Activated T-helper 1 cell treated with anti-CD3 and anti-CD28 coated beads, Interleukin-12 subunit alpha, Interleukin-12 subunit beta, Interleukin-2, Interleukin-4 antibody, amounts not matched to agents 30 ng/mL and 10 ng/mL and 1 ng/mL, durations not matched to agents 14 hours and 24 hours and 36 hours (primary cell): ENCODE measurements around the gene EXOC3. TPM values are rescaled to one million over a fixed set of nuclear protein-coding genes. Genes with fewer than 3 reads are reported as not detected.
"Not testable (repeated sequence)": the region's sequence is repeated elsewhere in the genome, so short reads cannot be mapped to it uniquely, and the experiment has no call there.

ENCODE experiments used
- DNase-seq: peaks from one replicate; pipeline ENCODE4 v3.0.0; 2021; ENCODE audit warnings: low spot score
- H3K27ac Mint-ChIP-seq: one replicate; pipeline ENCODE4 v1.8.0; 2021; ENCODE audit warnings: mild to moderate bottlenecking, mixed read lengths
- H3K27me3 Mint-ChIP-seq: one replicate; pipeline ENCODE4 v1.8.0; 2022; ENCODE audit warnings: mild to moderate bottlenecking, moderate library complexity, mixed read lengths; ENCODE audit not compliant: insufficient read depth
- H3K36me3 Mint-ChIP-seq: one replicate; pipeline ENCODE4 v1.8.0; 2021; ENCODE audit warnings: low read depth, mixed read lengths
- H3K4me1 Mint-ChIP-seq: one replicate; pipeline ENCODE4 v1.8.0; 2021; ENCODE audit warnings: low read depth, mixed read lengths
- H3K4me3 Mint-ChIP-seq: one replicate; pipeline ENCODE4 v1.8.0; 2021; ENCODE audit warnings: mild to moderate bottlenecking, moderate library complexity, mixed read lengths
- H3K9me3 Mint-ChIP-seq: one replicate; pipeline ENCODE4 v1.8.0; 2021; ENCODE audit warnings: mixed read lengths
- intact Hi-C: fragments of 100-400 bp; cut with micrococcal nuclease; formaldehyde crosslinking; loops from one replicate; pipeline ENCODE4 v1.15.1; 2024
- total RNA-seq: library from RNA; stranded (reverse); gene quantifications from 2 replicates; pipeline ENCODE4 v1.2.3, GENCODE V29; 2022

EXOC3 gene
- total RNA-seq, 1 donor from 2014 or later, result 59.6 TPM

DNA sequence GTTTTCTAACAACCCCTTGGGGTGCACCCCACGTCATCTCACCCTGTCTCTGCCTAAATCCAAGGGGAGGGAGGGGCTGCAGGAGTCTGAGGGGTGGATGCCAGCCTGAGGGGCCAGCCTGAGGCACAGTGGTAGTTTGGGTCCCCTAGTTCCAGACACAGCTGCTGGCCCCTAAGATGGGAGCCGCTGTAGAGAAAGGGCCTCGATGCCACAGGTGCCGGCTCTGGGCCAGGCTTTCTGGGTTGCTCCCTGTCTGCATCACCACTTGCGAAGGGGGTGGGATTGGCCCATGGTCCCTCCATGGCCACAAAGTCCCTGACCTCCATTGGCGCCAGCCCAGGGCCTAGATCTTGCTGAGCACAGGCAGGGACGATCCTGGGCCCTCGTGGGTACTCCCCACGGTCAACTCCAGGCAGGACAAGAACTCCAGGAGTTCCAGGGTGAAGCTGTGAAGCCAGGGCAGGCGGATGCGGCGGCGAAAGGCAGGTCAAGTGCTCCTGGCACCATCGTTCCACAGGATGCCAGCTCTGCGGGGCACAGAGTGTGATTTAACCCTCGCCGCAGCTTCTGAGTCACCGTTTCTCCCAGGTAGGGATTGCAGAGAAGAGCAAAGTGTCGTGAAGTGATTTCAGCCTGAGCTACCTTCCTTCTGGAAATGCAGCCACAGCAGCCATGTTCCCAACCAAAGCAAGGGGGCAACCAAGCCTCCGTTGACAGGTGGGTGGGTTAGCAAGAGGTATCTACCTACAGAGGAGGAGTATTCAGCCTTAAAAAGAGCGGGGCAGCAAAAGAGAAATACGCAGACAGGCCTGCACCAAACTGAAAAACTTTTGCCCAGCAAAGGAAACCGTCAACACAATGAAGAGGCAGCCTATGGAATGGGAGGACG is 41.6 kb upstream of the EXOC3 start:
- no peaks in the 10 kb centered on the region for H3K9me3 Mint-ChIP-seq
- intact Hi-C loops, result no loop called here
- H3K27me3 Mint-ChIP-seq, result no peaks in the 10 kb centered on the region
- no peak overlapping the region for H3K4me3 Mint-ChIP-seq
- H3K4me1 Mint-ChIP-seq, result peaks cover 14% of the 10 kb centered on the region
- H3K27ac Mint-ChIP-seq, result no peak overlapping the region
- DNase-seq, result no peak
- peaks cover 11% of the 10 kb centered on the region for H3K36me3 Mint-ChIP-seq

- peaks cover 14% of the 10 kb centered on the region for H3K4me1 Mint-ChIP-seq
Measured at GRCh38 chr5:402219-402614, 40.8 kb upstream of the EXOC3 start.

DNA sequence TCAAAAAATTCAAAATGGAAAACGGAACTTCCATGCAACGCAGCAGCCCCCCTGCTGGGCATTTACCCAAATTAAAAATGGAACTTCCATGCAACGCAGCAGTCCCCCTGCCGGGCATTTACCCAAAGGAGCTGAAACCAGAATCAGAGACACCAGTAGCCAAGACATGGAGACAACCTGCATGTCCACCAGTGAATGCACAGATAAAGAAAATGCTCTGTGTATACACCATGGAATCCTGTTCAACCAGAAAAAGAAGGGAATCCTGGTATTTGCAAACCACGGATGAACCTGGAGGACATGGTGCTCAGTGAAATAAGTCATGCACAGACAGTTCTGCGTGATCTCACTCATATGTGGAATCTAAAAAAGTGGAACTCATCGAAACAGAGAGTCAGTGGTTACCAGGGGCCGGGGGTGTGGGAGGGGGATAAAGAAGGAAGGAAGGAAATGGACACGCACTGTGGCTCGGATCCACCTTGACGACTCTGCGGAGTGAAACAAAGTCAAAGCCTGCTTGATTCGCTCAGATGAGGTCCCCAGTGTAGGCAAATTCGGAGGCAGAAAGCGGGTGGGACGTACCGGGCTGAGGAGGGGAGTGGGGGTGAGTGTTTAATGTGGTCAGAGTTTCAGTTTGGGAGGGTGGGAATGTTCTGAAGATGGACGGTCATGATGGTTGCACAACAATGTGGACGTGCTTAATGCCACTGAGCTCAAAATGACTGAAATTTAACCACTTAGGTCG is 40.2 kb upstream of the EXOC3 start:
- no peak for DNase-seq
- Mint-ChIP-seq H3K27me3 (no peaks in the 10 kb centered on the region), H3K27ac (peak overlapping the region; percentile 19), H3K4me3 (no peak overlapping the region), H3K9me3 (no peaks in the 10 kb centered on the region), H3K4me1 (peaks cover 14% of the 10 kb centered on the region), H3K36me3 (peaks cover 11% of the 10 kb centered on the region)
- intact Hi-C loops, result no loop called here

More at GRCh38 chr5:402219-402614, 40.8 kb upstream of the EXOC3 start:
- H3K36me3 Mint-ChIP-seq, result peaks cover 11% of the 10 kb centered on the region
- H3K27me3 Mint-ChIP-seq, H3K27ac Mint-ChIP-seq, H3K4me3 Mint-ChIP-seq, intact Hi-C loops, H3K9me3 Mint-ChIP-seq, DNase-seq: not testable (repeated sequence)

- H3K27me3 Mint-ChIP-seq, result no peaks in the 10 kb centered on the region
- no peak overlapping the region for H3K27ac Mint-ChIP-seq
- H3K9me3 Mint-ChIP-seq, result no peaks in the 10 kb centered on the region
- intact Hi-C loops, result no loop called here
- peaks cover 11% of the 10 kb centered on the region for H3K36me3 Mint-ChIP-seq
- H3K4me3 Mint-ChIP-seq, result no peak overlapping the region
- no peak for DNase-seq
- H3K4me1 Mint-ChIP-seq, result peaks cover 14% of the 10 kb centered on the region
Measured at GRCh38 chr5:403995-404394, 39.0 kb upstream of the EXOC3 start.

GRCh38 chr5:404666-405241 is 38.2 kb upstream of the EXOC3 start:
- H3K9me3 Mint-ChIP-seq, result no peaks in the 10 kb centered on the region
- no peak for DNase-seq
- H3K36me3 Mint-ChIP-seq, result peaks cover 14% of the 10 kb centered on the region
- peaks cover 9% of the 10 kb centered on the region for H3K4me1 Mint-ChIP-seq
- intact Hi-C loops, result no loop called here
- H3K27me3 Mint-ChIP-seq, result no peaks in the 10 kb centered on the region
- H3K4me3 Mint-ChIP-seq, result no peak overlapping the region
- no peak overlapping the region for H3K27ac Mint-ChIP-seq

GRCh38 chr5:405421-405820 is 37.6 kb upstream of the EXOC3 start:
- no peak overlapping the region for H3K4me3 Mint-ChIP-seq
- peaks cover 2% of the 10 kb centered on the region for H3K4me1 Mint-ChIP-seq
- no peak for DNase-seq
- no peak overlapping the region for H3K27ac Mint-ChIP-seq
- intact Hi-C loops, result no loop called here
- no peaks in the 10 kb centered on the region for H3K9me3 Mint-ChIP-seq
- peaks cover 9% of the 10 kb centered on the region for H3K36me3 Mint-ChIP-seq
- no peaks in the 10 kb centered on the region for H3K27me3 Mint-ChIP-seq

GRCh38 chr5:406041-406440 is 36.9 kb upstream of the EXOC3 start:
- Mint-ChIP-seq H3K27me3 (no peaks in the 10 kb centered on the region), H3K4me3 (no peak overlapping the region), H3K9me3 (no peaks in the 10 kb centered on the region), H3K36me3 (peaks cover 10% of the 10 kb centered on the region), H3K27ac (no peak overlapping the region), H3K4me1 (peaks cover 2% of the 10 kb centered on the region)
- DNase-seq, result no peak
- intact Hi-C loops, result no loop called here

- peaks cover 10% of the 10 kb centered on the region for H3K4me1 Mint-ChIP-seq
- H3K27me3 Mint-ChIP-seq, result no peaks in the 10 kb centered on the region
- no peak for DNase-seq
- peaks cover 7% of the 10 kb centered on the region for H3K36me3 Mint-ChIP-seq
- no peaks in the 10 kb centered on the region for H3K9me3 Mint-ChIP-seq
- no peak overlapping the region for H3K4me3 Mint-ChIP-seq
- H3K27ac Mint-ChIP-seq, result no peak overlapping the region
- intact Hi-C loops, result no loop called here
Measured at GRCh38 chr5:407051-407450, 35.9 kb upstream of the EXOC3 start.

- Mint-ChIP-seq H3K4me3 (no peak overlapping the region), H3K4me1 (peaks cover 14% of the 10 kb centered on the region), H3K27ac (no peak overlapping the region), H3K36me3 (peaks cover 10% of the 10 kb centered on the region), H3K9me3 (no peaks in the 10 kb centered on the region), H3K27me3 (no peaks in the 10 kb centered on the region)
- intact Hi-C loops, result no loop called here
- DNase-seq, result no peak
Measured at GRCh38 chr5:407801-408268, 35.1 kb upstream of the EXOC3 start.

DNA sequence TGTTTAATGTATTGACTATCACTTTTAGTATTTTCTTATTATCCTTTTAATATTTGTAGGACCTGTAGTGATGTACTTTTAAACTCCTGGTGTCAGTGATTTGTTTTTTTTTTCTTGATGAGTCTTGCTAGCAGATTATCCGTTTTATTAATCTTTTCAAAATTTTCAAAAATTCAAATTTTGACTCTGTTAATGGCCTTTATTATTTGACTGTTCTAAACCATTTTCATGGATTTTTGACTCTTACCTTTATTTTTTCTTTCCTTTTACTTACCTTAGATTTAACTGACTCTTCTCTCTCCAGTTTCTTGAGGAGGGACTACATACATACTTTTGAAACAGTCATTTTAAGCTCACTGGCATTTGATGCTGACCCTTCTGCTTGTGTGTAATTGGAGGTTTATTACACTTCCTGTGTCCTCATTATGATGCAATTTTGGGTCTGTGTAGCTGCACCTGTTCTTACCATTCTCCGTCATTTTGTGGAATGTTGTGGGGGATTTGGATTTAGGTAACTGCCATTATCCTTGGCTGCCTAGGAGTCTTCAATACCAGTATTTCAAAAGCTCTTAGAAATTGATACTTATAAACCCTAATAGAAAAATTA is 32.0 kb upstream of the EXOC3 start:
- peaks cover 14% of the 10 kb centered on the region for H3K4me1 Mint-ChIP-seq
- H3K27me3 Mint-ChIP-seq, result no peaks in the 10 kb centered on the region
- intact Hi-C loops, result loop anchor here (1.0 to 5.0 kb wide), 2 partner anchors 32 to 79 kb away; no protein-coding TSS in a partner anchor
- no peak overlapping the region for H3K27ac Mint-ChIP-seq
- H3K9me3 Mint-ChIP-seq, result no peaks in the 10 kb centered on the region
- DNase-seq, result no peak
- peaks cover 10% of the 10 kb centered on the region for H3K36me3 Mint-ChIP-seq
- no peak overlapping the region for H3K4me3 Mint-ChIP-seq

DNA sequence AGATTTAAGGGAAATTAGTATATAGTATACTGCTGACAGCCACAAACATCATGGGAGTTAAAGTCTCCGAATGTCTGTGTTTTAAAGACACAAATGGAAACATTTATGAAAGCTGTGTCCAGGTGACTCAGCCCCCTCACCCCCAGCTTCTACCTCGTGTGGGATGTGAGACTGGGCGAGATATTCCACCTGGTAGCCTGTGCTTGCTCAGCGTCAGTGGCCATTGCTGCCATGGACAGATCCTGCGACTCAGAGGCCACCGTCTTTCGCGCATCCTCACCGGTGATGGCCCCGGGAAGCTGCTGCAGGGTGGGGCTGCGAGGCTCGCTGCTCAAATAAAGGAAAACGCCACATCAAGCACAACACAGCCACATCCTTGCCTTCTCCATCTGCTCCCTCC is 31.2 kb upstream of the EXOC3 start:
- DNase-seq, result no peak
- H3K9me3 Mint-ChIP-seq, result no peaks in the 10 kb centered on the region
- peaks cover 10% of the 10 kb centered on the region for H3K36me3 Mint-ChIP-seq
- no peak overlapping the region for H3K4me3 Mint-ChIP-seq
- H3K27ac Mint-ChIP-seq, result no peak overlapping the region
- intact Hi-C loops, result loop anchor here (1.0 to 5.0 kb wide), 2 partner anchors 32 to 79 kb away; no protein-coding TSS in a partner anchor
- H3K27me3 Mint-ChIP-seq, result no peaks in the 10 kb centered on the region
- H3K4me1 Mint-ChIP-seq, result peaks cover 14% of the 10 kb centered on the region

DNA sequence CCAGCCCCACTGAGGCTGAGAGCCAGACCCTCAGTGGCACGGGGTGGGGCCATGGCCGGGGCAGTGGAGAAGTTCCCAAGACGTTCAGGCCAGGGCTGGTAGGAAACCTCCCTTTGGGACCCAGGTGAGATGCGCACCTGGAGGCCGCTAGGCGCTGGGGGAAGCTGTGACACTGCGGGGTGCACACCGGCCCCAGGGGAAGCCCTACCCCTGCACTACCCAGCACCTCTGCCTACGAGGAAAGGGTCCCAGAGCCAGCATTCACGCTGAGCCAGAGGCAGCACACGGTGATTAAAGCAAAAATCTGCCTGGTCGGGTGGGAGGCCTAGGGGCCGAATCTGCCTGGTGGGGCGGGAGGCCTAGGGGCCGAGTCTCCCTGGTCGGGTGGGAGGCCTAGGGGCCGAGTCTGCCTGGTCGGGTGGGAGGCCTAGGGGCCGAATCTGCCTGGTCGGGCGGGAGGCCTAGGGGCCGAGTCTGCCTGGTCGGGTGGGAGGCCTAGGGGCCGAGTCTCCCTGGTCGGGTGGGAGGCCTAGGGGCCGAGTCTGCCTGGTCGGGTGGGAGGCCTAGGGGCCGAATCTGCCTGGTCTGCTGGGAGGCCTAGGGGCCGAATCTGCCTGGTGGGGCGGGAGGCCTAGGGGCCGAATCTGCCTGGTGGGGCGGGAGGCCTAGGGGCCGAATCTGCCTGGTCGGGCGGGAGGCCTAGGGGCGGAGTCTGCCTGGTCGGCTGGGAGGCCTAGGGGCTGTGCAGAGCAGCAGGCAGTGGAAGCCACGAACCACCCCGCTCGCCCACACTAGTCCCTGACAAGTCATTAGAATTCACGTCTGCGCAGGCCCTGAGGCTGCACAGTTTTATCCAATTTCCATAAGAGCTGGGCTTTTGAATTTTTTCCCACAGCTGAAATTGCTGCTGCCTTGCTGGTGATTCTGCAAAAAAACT is 27.7 kb upstream of the EXOC3 start:
- not testable (repeated sequence) for H3K27me3 Mint-ChIP-seq, H3K36me3 Mint-ChIP-seq, H3K27ac Mint-ChIP-seq, DNase-seq, H3K4me3 Mint-ChIP-seq, H3K9me3 Mint-ChIP-seq
- intact Hi-C loops, result loop anchor here (5.0 kb wide), 1 partner anchor 83 kb away; no protein-coding TSS in a partner anchor
- peaks cover 14% of the 10 kb centered on the region for H3K4me1 Mint-ChIP-seq
